GM18951 (cell line): ENCODE data around the gene TRAPPC5.

Experiments
- POLR2A ChIP-seq: IDR thresholded peaks from 4 replicates; pipeline ENCODE4 v1.6.1; 2011; ENCODE audit warnings: mild to moderate bottlenecking; ENCODE audit not compliant: insufficient read length, insufficient read depth; ENCODE audit errors: extremely low read depth
- in situ Hi-C: fragments of 300-500 bp; cut with MboI; formaldehyde crosslinking; loops from one replicate; pipeline ENCODE4 v1.12.0; 2022; ENCODE audit warnings: low sequenced_read_pairs, mixed read lengths, inconsistent platforms; ENCODE audit not compliant: unreplicated experiment

TRAPPC5 gene

GRCh38 chr19:7680606-7681339, at the start of gene TRAPPC5:
Gene TRAPPC5, plus strand, starts transcription at chr19:7680833. Its CDS starts 1,421 bp downstream, at chr19:7682254.
- TF ChIP-seq POLR2A: peak; percentile 72
- in situ Hi-C loops: loop anchor here (10.0 kb wide), 1 partner anchor 114 kb away; no protein-coding TSS in a partner anchor

GRCh38 chr19:7631577-7631976, 49.1 kb upstream of the TRAPPC5 start:
- no peak for TF ChIP-seq POLR2A
- in situ Hi-C loops: no loop called here

- in situ Hi-C loops: no loop called here
Observed at GRCh38 chr19:7632340-7633203, 48.1 kb upstream of the TRAPPC5 start.

GRCh38 chr19:7633698-7634097, 46.9 kb upstream of the TRAPPC5 start, which contains the start of gene PCP2:
Gene PCP2, minus strand, starts transcription at chr19:7633719. Its CDS starts 262 bp downstream, at chr19:7633457.
- in situ Hi-C loops: no loop called here
- no peak for TF ChIP-seq POLR2A

More at GRCh38 chr19:7632340-7633203, 48.1 kb upstream of the TRAPPC5 start:
- TF ChIP-seq POLR2A: no peak

GRCh38 chr19:7635670-7636069, 45.0 kb upstream of the TRAPPC5 start:
- in situ Hi-C loops: no loop called here
- TF ChIP-seq POLR2A: no peak

GRCh38 chr19:7636317-7636690, 44.3 kb upstream of the TRAPPC5 start:
- in situ Hi-C loops: no loop called here
- TF ChIP-seq POLR2A: no peak

GRCh38 chr19:7636691-7637373, 43.8 kb upstream of the TRAPPC5 start, which contains the start of gene STXBP2:
Gene STXBP2, plus strand, starts transcription at chr19:7637110. Its CDS starts 40 bp downstream, at chr19:7637150.
- TF ChIP-seq POLR2A: peak; percentile 87
- in situ Hi-C loops: no loop called here

GRCh38 chr19:7637374-7638256, 43.0 kb upstream of the TRAPPC5 start:
- TF ChIP-seq POLR2A: no peak
- in situ Hi-C loops: no loop called here

- TF ChIP-seq POLR2A: no peak
- in situ Hi-C loops: no loop called here
Observed at GRCh38 chr19:7638802-7639465, 41.7 kb upstream of the TRAPPC5 start.

- no peak for TF ChIP-seq POLR2A
- in situ Hi-C loops: loop anchor here (10.0 kb wide), 1 partner anchor 165 kb away; no protein-coding TSS in a partner anchor
Observed at GRCh38 chr19:7639863-7640348, 40.7 kb upstream of the TRAPPC5 start.

GRCh38 chr19:7640803-7641202, 39.8 kb upstream of the TRAPPC5 start:
- TF ChIP-seq POLR2A: no peak
- in situ Hi-C loops: loop anchor here (10.0 kb wide), 1 partner anchor 164 kb away; no protein-coding TSS in a partner anchor
